Amniotic stem cell (primary cell): ENCODE results near the gene NTM.
"Not testable (repeated sequence)": the region's sequence is repeated elsewhere in the genome, so short reads cannot be mapped to it uniquely, and the experiment has no call there.

Experiments used
- DNase-seq: peaks from one replicate; lab custom pipeline; 2025; lab: John Stamatoyannopoulos, UW

Gene NTM

GRCh38 chr11:131893988-131894387, 523.6 kb downstream of the NTM start:
- DNase-seq: no peak

DNA sequence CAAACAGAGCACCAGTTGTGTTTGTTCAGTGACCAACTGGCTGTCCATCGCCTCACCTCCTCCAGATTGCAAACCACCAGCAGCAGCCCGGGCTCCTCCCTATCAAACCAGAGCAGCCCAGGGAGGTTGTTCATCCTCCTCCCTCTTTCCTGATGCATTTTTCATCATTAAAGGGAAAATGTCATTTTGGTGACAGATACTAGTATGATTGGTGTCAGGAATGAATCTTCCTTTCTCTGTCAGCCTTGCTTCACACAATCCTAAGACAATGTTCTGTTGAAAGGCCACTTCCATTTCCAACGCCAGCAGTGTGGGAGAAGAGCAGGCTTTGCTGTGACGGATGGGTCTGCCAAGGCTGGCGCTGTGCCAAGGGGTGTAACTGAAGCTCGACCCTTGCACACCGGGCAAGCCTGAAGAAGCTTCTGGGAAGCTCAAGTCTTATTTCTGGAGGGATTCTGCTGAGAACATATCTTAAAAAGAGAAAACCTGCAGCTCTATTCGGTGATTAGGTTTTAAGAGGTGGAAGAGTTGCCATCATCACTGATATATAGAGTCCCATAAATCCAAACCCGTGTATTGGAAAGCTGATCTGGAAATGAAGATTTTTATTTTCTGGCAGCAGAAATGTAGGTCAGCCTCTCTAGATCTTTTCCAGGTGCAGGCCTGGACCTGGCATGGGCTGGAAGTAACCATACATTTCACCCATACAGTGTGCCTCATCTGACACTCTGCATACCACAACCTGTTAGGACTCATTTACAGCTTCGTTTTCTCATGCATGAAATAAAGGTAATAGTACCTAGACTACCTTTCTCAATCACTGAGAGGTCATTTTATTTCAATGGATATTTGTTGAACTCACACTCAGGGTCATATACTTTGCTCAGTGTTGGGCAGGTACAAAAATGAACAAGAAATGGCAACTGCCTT, 524.5 kb downstream of the NTM start:
- no peak for DNase-seq

GRCh38 chr11:131895865-131896264, 525.5 kb downstream of the NTM start:
- no peak for DNase-seq

DNA sequence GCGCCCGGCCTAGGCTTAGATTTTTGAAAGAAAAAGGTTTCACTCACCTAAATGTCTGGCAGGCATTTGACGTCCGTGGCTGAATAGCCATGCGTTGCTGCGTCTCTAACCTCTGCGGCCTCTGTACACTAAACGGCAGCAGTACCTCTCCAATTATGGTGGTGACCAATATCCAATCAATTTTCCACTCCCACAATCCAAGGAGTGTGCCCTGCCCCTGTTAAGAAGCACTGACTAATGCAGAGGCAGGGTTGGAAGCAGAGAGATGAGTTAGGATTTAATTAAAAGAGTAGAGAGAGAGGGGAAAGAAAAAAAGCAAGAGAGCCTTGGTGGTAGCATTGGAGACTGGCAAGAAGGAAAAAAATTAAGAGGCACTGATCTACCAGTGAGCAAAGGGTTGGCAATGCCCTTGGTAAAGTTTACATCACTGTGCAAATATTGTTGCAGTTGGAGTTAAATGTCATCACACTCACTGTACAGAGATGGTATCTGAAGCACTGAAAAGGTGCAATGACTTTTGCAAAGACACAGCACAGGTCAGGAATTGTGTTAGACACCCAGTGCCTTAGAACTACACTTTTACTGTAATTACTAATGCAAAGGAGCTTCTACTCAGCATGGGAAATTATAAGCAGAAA, 526.7 kb downstream of the NTM start:
- no peak for DNase-seq

GRCh38 chr11:131897956-131898355, 527.5 kb downstream of the NTM start:
- no peak for DNase-seq

GRCh38 chr11:131898949-131899348, 528.5 kb downstream of the NTM start:
- no peak for DNase-seq

DNA sequence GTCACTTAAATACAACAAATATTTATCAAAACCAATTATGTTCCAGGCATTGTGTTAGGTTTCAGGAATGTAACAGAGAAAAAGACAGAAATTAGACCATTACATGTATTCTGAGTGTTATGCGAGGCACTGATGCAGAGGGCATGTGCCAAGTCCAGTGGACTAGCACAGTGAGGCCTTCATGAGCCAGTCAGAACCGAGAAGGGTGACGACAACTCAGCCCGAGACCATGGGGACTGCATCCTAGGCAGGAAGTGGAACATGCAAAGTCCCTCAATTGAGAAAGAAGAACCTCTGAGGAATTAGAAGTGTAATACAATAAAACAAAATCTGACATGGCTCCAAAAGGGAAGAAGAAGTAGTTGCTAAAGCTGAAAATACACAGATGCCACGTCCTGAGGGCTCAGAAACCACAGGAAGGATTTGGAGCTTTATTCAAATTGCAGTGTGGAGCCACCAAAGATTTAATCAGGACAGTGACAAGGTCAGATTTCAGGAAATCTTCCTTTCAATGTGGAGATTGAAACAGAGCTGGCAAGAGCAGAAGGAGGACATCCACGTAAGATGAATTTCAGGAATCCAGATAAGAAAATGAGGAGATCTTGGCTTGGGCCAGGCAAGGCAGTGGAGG, 529.6 kb downstream of the NTM start:
- no peak for DNase-seq

DNA sequence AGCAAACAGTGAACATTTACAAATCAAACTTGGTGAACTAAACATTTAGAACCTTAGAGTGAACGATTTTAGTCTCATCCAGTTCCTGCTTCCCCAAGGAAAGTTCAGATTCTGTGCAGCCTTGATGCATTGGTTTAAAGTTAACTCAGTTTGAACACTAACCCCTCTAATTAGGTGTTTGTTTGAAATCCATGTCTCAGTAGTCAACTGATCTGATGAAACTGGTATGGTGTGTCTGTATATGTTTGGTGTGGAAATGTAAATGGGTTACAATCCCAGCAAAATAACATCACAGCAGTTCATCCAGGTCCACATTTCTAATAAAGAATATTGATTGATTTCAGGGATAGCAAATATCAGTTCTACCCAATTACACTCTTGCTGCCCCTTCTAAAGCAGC, 532.0 kb downstream of the NTM start:
- no peak for DNase-seq

DNA sequence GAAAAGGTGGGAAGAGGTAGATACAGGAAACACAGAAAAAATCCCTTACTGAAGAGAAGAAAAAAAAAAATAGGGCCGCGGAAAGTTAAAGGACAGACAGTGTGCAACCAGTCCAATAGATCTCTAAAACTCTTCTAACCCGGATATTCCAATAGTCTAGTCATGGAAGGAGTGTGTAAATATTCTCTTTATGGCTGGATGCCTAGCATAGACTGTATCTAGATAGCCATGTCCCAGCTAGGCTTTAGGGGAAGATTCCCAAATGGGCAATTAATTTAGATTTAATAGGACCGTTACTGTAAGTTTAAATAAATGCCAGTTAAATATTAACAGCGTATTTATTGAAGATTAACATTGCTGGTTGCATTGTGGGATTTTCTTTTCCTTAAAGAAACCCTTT, 532.7 kb downstream of the NTM start:
- DNase-seq: no peak

DNA sequence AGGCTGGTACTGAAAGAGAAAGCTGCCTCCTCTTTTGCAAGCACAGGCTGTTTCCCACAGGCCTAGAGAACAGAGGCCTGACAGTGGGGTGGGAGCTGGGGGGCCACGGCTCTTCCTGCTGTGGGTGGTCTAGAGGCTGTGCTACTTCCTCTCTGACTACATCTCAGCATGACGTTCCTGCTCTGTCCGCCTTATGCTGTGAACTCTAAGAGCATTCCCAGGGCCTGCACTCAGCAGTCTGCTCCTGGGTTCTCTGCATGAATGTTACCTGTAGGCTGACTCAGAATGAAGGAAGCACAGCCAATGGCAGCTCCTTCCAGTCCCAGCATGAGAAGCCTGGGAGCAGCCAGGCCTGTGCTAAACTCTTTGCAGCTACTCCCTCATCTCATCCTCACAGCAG, 534.3 kb downstream of the NTM start:
- no peak for DNase-seq

DNA sequence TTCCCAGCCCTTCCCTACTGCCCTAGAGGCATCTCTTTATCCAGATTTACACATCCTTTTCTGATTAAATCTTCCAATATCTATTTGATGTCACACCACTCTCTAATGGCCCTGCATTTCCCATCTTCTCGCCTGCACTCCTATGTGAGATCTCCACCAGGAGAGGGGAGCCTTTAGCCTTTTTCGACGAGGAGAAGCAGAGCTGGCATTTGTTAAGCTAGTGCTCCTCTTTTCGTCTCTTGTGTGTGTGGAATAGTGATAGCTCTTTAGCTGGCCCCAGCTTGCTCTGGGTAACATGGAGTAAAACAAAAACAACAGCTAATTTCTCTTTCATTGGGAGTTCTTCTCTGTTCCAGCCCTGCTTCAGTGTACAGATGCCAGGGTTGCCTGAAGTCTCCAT, 536.5 kb downstream of the NTM start:
- no peak for DNase-seq

- DNase-seq: no peak
Measured at GRCh38 chr11:131907371-131907770, 537.0 kb downstream of the NTM start.

DNA sequence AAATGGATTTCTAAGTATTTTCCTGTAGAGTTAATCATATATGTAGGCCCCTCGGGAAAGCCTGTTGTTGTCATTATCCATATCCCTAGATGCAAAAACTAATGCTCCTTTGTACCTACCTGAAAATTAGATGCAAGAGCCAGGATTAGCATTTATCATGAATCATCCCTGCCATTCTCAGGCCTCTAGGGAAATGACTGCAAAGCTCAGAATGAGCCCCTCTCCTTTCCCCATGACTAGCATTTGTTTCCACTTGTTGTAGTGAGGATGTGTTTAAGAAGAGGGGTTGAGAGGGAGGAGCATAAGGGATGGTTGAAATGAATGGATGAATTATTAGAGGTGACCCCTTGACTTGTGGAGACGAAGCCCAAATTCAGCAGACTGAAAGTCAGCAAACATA, 537.9 kb downstream of the NTM start:
- DNase-seq: no peak

GRCh38 chr11:131909426-131910177, 539.2 kb downstream of the NTM start:
- DNase-seq: no peak

DNA sequence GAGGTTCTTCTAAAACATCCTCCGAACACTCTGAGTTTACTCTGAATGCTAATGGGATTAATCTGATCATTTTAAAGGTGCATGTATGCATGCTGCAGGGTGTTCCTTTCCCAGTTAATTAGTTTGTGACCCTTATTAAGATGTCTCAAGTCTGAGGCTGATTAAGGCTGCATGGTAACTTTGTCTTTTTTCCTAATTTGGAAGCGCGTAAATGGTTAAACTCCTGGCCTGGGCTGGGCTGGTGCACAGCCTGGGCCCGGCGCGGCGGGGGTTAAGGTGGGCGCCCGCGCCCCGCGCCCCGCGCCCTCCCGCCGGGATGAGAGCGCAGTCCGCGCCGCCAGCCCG, 539.7 kb downstream of the NTM start:
- DNase-seq: no peak

- DNase-seq: no peak
Measured at GRCh38 chr11:131910523-131911387, 540.3 kb downstream of the NTM start.

DNA sequence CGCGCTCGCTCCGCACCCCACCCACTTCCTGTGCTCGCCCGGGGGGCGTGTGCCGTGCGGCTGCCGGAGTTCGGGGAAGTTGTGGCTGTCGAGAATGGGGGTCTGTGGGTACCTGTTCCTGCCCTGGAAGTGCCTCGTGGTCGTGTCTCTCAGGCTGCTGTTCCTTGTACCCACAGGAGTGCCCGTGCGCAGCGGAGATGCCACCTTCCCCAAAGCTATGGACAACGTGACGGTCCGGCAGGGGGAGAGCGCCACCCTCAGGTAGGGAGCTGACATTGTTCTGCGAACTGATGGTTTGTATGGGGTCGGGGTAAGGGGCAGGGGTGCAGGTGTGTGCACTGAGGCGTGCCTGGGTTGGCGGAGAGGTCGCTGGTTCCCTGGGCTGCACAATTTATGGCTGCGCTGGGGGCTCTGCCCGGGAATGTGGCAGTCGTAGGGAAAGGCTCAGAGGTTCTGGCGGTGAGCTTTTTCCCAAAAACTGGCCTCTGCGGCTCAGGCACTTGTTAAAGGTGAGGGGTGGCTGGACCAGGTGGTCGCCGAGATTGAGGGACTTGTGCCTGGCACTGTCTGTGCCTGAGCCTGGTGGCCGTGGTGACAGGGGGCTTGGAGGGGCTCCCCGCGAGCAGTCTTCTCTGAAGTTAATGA, 541.1 kb downstream of the NTM start:
- not testable (repeated sequence) for DNase-seq

DNA sequence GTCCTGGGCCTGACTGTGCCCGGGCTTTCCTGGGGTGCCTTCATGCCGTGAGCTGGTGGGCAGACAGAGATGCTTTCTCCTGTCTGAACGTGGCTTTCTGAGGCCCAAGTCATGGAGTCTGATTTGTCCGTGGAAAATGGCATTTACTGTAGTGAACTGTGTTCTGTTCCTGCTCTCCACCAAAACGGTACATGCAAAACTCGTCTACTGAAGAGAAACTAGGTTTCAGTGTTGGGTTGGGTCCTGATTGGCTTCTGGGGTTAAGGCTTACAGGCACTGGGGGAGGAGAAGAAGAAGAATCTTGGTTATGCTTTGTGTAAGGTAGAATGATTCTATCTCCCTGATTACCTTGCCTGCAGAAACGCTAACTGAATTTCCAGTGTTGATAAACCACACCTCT, 541.7 kb downstream of the NTM start:
- DNase-seq: no peak

GRCh38 chr11:131913267-131913666, 542.9 kb downstream of the NTM start:
- DNase-seq: no peak

- DNase-seq: peak; percentile 11
Measured at GRCh38 chr11:131914361-131914774, 544.0 kb downstream of the NTM start.

- DNase-seq: no peak
Measured at GRCh38 chr11:131916638-131917037, 546.2 kb downstream of the NTM start.
